ENCODE results near the gene RSU1.
"Not testable (repeated sequence)": the region's sequence is repeated elsewhere in the genome, so short reads cannot be mapped to it uniquely, and the experiment has no call there.

Gene RSU1

DNA sequence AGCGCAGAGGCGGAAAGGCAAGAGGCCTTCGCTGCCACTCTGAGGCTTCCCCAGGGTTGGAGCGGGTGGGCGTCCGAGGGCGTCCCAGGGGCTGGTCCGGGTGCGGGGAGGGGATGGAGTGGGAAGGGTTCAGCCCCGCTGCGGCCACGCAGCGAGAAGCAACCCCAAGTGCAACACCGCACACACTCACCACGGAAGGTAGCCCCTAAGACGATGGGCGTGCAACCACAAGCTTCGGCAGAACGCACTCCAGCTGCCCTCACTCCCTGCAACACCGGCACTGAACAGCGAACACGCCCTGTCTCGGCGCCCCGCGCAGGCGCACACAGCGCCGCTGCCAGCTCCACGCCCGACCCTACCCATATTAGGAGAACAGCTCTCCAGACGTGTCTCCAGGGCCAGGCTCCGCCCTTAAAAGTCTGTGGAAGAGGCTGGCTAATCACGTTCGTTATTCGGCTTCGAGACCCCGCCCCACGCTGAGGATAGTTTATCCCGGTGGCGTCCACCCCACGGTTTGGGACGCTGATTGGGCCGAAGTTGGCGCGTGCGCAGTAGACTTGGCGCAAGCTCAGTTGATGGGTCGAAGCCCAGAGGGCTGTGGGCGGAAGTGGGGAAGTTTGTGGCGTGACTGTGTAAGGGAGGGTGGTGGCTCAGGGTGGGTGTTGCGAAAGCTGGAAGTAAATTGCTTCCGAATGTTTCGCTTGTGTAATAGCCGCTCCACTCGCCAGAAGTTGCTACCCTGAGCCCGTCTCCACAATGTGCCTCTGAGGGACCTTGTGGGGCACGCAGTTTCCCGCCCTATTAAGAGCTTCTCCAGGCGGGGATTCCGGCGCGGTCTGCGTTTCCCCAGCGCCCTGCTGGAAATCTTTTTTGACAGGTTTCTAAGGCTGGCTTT is at the start of gene RSU1:
Gene RSU1 (minus strand): TSS at position 300 of the 895 bp plus-strand sequence. CDS start 343 bp downstream, outside the sequence.
- DNase-seq (ENCODE audit: low read depth, low spot score) = peak; percentile 100

DNA sequence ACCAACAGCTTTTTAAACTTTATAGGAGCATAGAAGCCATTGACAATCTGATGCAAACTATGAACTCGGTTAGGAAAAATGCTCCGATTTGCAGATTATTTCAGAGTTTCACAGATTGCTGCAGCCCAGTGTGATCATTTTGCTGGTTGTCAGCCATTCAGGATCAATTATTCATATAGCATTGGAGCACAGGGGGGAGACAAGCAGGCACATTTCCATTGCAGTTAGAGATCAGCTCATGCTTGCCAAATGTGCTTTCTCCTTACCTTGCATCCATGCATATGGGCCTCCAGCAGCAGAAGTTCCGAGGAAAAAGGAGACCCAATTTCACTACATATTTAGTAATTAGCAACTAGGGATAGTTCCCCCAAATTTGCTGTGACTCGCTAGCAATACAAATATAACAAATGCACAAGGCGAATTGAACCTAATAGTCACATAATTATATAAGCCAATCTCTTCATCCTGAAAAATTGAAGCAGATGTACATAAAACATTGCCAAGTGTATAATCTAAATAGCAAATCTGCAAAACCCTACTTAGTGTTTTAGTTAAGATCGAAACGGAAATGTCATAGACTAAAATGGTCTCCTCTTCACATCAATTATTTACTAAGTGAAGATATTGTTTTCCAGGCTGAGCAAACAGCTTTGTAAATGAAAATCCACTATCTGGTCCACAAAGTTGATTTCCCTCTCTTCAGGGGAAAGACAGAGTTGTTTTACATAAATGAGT is 49.5 kb upstream of the RSU1 start:
- DNase-seq (ENCODE audit: low read depth, low spot score) = no peak

DNA sequence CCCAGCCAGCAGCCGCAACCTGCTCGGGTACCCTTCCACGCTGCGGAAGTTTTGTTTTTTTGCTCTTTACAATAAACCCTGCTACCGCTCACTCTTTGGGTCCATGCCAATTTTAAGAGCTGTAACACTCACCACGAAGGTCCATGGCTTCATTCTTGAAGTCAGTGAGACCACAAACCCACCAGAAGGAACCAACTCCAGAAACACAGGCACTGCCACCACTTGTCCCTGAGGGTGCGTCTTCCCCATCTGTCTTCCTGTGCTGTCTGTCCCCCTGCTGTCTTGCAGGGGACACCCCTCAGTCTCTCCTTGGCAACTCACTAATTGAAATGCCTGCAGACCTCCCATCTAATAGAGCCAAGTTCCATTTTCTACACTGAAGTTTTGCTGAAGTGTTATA is 48.5 kb upstream of the RSU1 start:
- no peak for DNase-seq (ENCODE audit: low read depth, low spot score)

DNA sequence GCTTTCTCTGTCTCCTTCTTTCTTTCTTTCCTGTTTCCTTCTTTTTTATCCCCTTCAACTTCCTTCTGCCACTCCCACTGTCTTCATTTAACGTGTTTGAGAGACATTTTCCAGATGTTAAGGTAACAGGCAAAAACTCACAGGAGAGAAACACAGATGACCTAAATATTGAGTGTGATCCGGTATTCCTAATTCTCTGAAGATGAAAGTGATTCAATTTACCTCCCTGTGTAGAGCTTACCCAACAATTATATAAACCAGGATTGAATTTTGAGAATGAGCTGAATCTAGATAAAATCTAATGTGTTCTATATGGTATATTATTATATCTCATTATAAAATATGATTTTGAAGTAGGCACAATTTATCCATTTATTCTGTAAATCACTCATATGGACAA is 46.5 kb upstream of the RSU1 start:
- DNase-seq (ENCODE audit: low read depth, low spot score) = no peak

DNA sequence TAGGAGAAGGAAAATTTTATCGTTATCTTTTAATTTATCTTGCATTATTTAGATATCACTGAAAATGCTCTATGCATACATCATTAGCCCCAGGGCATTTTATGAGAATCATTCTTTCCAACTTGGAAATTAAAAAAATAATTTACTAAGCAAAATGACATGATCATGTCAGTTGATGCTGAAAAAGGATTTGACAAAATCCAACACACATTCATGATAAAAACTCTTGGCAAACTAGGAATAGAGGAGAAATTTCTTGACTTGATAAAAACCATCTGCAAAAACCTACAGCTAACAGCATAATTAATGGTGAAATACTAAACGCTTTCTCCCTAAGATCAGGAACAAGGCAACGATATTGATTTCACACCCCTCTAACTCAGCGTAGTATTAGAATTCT is 40.2 kb upstream of the RSU1 start:
- no peak for DNase-seq (ENCODE audit: low read depth, low spot score)

DNA sequence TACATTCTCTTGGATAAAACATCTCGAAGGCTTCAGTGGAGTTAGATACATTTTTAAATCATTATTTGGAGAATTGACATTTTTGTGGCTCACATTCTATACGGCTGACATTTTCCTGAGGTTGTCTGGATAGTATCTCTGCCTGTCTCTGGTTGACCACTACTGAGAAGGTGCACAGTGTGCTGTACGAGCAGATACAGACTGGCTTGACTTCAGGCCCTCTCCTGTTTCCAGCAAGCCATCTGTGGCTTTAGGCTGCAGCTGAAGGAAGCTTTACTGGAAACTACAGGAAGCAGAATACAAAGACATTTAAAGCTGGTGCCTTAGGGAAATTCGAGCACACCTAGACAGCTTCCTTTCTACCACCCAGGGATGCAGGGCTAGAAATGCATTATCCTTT is 39.3 kb upstream of the RSU1 start:
- DNase-seq (ENCODE audit: low read depth, low spot score) = peak; percentile 53

DNA sequence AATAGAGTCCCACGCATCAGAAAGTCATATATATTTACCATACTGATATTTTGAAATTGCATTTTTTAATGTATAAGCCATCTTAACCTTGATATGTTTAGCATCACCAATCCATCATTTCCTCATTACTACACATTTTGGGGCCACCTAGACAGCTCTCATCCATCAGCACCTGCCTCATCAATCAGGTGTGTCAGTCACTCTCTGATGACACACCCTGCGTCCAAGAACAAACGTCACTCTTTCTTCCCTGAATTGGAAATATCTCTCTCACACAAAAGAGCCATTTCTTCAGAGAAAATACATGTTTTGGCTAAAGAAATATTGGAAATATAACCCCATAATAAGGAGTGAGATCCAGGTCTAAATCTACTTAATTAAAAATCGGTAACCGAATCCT is 38.9 kb upstream of the RSU1 start:
- no peak for DNase-seq (ENCODE audit: low read depth, low spot score)

DNA sequence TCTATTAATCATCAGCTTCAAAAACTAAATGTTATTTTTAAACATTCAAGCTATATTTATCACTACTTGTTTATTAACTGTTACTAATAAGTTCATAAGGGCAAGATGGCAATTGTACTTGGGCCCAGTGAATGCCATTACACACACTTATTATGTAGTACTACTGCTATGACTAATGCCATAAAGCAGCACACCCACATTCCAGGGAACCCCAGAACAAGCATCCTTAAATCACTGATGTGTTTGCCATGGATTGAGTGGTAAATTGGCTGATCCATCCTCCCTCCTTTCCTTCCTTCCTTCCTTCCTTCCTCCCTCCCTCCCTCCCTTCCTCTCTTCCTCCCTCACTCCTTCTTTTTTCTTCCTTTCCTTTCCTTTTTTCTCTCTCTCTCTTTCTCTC is 37.4 kb upstream of the RSU1 start:
- DNase-seq (ENCODE audit: low read depth, low spot score) = peak; percentile 42

DNA sequence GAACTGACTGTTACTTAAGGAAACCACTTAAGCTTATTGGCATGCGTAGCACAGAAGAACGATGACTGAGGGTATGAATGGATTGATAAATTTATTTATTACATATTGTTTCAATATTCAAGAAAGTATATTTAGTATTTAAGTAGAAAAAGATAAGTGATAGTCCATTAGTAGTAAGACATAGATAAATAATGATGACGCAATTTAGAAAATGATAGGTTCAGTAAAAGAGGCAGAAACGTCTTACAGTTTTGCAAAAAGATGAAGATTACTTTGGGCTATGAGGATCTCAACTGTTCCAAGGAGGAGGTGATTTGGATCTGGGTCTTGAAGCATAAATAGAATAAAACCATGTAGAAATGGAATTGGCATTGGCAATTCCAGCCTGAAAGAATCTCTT is 36.6 kb upstream of the RSU1 start:
- no peak for DNase-seq (ENCODE audit: low read depth, low spot score)

DNA sequence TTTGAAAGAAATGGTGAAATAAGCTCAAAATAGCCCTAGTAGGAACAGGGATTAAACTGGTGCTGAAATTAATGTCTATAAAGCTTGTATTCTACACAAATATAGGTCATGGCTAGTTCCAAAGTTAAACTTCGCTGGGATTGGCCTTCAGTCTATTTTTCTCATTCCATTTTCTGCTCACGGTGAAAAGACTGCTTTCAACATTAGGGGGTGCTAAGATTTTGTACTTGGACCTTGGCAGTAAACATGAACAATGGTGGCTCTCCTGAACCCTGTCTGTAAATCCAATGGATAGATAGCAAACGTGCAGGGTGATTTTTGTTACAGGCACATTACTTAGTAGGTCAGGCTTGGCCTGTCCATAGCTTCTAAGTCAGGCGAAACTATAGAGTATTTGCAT is 36.0 kb upstream of the RSU1 start:
- peak; percentile 70 for DNase-seq (ENCODE audit: low read depth, low spot score)

DNA sequence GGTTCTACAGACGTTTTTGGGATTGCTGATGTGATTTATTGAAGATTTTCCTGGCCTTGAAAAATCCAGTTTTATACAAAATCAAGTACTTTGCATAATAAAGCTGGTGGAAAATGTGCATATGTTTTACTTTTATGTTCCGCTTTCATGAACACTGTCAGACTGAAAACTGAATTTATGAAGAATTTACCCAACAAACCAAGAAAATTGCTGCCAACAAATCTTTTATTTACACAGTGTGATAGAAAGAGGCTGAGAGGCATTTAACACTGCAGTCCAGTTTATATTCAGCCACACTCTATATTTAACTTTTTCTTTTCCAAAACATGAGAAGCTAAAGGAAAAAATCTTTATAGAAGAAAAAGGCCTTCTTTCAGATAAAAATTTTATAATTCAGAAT is 35.4 kb upstream of the RSU1 start:
- DNase-seq (ENCODE audit: low read depth, low spot score) = no peak

DNA sequence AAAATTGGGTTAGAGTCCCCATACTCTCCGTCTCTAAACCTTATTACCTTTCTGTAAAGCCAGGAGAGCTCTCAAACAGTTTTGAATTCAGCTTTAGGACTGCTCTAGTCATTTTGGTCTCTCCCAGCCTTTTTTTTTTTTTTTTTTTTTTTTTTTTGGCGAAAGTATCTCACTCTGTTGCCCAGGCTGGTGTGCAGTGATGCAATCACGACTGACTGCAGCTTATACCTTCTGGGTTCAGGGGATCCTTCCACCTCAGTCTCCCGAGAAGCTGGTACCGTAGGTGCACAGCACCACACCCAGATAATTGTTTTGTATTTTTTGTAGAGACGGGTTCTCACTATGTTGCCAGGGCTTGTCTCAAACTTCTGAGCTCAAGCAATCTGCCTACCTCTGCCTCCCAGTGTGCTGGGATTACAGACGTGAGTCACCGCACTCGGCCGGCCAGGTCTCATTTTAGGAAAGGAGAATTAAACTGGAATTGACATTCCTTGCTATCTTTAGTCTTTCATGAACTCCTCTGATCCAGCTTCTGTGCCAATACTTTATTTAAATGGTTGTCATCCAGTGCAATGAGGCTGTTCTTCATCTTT is 31.4 kb upstream of the RSU1 start:
- DNase-seq (ENCODE audit: low read depth, low spot score) = peak; percentile 64

DNA sequence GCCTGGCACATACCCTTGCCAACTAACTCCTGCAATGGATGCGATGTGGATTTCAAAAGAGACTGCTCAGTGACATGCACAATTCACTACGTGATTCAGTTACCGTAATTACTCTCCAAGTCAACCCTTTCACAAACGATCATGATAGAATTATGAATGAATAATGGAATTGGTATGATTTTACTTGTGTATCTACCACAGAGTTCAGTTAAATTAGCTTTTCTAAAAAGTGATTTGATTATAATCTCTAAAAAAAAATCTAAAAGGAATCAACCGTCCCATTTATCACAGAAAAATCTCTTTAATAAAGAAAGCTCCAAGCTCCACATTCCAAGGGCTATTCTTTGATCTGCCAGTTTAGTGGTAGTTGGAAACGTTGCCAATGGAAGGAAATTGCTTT is 30.4 kb upstream of the RSU1 start:
- DNase-seq (ENCODE audit: low read depth, low spot score) = peak; percentile 58

DNA sequence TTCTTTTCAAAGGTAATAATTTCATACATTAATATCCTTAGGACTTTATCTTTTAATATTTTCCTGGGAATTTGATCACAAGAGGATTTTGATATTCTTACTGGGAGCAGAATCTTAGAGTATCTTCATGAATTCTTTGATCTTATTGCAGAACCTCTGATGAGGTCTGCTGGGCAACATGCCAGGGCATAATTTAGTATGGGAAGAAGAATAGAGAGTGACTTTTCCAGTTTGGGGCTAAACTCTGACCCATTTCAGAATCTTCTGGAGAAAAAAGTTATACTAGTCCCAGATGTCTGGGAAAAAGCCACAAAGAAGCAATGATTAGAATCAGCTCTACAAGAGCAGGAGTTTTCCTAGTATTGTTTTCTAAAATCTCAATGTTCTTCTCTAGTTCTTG is 28.0 kb upstream of the RSU1 start:
- DNase-seq (ENCODE audit: low read depth, low spot score) = no peak

DNA sequence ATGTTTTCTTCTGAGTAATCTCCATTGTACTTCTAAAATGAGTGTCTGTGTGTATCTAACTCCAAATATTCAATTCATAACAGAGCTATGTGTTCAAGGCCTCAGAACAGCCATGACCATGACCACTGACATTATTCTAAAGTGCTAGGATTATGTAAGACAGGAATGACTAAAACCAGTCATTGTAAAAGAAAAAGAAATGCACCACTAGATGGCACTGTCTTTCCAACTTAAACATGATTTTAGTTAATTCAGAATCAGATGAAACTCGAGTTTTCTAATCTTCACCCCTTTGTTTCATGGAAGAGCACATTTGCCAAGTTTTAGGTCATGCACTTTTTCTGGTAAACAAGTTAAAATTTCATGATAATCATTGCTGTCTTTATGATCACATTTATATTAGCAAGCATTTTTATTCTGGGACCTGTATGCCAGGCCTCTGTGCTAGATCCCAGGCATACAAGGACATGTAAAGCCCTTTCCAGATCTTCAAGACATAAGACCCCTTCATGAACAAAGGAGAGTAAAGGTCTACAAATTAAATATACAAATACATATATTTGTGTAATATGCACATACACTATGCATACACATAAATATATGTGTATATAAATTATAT is 26.1 kb upstream of the RSU1 start:
- DNase-seq (ENCODE audit: low read depth, low spot score) = peak; percentile 76

DNA sequence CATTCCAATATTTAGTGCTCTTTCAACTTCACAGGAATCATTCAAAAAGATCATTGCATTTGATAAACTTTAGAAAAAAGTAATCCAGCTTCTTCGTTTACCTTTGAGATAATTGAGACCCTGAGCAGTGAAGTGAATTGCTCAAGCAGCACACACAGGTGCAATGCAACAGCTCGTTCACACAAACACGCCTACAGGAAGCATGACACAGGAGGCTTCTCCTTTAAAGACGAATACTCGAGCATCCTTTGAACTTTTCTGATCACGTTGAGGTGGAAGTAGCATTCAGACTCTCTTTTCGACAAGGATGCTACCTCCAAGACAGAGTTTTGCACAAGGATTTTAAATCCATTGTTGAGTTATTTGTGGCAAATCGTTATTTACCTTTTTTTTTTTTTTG is 18.0 kb upstream of the RSU1 start:
- DNase-seq (ENCODE audit: low read depth, low spot score) = no peak

DNA sequence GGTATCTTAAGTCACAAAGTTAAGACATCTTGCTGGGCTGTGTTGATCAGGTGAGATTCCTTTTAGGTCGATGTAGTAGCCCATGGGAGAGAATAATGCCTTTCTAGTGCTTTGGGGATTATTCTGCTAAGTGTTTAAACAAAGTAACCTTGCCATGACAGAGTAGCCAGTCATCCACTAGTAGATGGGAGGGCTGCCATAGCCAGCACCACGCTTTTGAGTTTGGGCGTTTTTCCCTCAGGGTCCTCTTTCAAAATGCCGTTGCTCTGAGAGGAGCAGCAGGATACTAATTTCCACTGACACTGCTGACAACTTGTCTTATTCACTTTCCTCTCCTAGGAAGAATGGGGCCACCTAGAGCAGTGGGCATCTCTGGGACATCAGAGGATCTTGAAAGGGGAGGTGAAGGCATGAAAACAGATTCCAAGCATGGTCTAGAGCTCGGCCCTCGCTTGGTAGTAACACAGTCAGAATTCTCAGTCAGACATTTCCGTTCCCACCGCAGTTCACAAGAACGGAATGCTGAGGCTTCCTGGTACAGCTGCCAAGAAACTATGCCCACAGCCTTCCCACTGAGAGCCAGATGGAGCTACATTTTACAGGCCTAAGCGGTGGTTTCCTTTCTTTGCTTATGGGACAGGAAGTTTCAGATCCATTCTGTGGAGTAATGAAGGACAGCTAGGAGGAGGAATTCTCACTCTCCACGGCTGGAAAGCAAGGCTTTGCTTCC is 15.3 kb upstream of the RSU1 start:
- DNase-seq (ENCODE audit: low read depth, low spot score) = peak; percentile 91

DNA sequence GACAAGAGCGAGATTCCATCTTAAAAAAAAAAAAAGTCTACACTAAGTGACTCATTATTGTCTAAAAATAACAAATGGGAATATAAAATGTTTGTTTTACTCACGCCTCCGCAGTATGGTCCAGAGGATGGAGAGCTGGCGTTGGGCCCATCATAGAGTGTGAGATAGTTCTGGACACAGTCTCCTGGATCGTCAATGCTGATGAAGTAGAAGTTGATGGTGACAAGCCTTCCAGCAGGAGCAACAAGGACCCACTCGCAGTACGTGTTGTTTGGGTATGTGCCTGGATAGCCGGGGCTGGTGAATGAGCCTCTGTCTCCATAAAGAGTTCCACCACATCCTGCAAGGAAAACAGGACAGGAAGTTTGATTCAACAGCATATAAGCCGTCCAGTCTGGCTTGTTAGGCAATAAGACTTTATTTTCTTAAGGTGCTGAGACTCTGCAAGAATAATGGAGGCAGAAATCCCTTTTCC is 11.5 kb upstream of the RSU1 start:
- DNase-seq (ENCODE audit: low read depth, low spot score) = peak; percentile 54

DNA sequence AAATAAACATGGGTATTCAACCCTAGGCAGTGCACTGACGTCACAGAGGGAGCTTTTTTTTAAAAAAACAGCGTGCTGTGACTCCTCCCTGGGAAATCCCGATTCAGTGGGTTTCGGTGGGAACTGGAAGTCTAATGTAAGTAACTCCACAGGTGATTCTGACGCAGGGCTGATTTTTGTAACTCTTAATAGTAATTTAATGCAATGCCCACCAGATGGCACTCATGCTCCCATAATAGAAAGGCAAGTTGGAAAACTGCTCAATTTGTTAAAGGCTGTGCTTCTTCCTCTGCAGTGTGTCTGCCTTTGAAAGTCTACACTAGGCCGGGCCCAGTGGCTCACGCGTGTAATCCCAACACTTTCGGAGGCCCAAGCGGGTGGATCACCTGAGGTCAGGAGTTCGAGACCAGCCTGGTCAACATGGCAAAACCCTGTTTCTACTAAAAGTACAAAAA is 10.9 kb upstream of the RSU1 start:
- peak; percentile 84 for DNase-seq (ENCODE audit: low read depth, low spot score)

DNA sequence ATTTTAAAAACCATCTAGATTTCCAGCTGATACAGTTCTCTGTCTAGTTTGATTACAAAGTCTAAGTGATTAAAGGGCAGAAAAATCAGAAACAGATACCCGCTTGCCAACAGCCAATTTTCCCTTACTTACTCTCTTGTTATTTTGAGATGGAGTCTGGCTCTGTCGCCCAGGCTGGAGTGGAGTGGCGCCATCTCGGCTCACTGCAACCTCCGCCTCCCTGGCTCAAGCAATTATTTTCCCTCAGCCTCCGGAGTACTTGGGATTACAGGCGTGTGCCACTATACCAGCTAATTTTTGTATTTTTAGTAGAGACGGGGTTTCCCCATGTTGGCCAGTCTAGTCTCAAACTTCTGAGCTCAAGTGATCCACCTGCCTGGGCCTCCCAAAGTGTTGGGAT is 10.2 kb upstream of the RSU1 start:
- DNase-seq (ENCODE audit: low read depth, low spot score) = not testable (repeated sequence)

DNA sequence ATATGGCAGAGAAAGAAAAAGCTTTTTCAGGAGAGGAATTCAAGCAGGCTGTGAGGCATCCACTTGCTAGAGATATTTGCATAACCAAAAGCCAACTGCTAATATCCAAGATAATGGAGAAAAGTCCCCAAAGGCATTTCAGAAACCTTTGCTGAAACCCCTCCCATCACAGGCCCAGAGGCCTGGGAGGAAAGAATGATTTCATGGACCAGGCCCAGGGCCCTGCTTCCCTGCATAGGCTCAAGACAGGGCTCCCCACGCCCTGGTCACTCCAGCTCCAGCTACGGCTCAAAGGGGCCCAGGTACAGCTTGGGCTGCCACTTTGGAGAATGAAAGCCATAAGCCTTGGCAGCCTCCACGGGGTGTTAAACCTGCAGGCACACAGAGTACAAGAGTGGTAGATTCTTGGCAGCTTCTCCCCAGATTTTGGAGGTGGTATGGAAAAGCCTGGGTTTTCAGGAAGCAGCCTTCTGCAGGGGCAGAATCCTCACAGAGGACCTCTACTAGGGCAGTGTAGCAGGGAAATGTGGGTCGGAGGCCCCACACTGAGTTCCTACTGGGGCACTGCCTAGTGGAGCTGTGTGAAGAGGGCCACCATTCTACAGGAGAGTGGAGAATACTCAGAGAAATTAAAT is 5.6 kb upstream of the RSU1 start:
- no peak for DNase-seq (ENCODE audit: low read depth, low spot score)
